Esophagus squamous epithelium (tissue), 5 donors: ENCODE results near the gene EDC3. TPM values are rescaled to one million over a fixed set of nuclear protein-coding genes. Genes with fewer than 3 reads are reported as not detected.

ENCODE experiments used
- DNase-seq: peaks from one replicate; lab custom pipeline; 2025; lab: John Stamatoyannopoulos, UW
- H3K27ac ChIP-seq, 4 donors: fragments of 200-600 bp; sonication (generic); one replicate each; pipeline ENCODE4 v1.5.1; 2016 to 2019; ENCODE audit warnings: mild to moderate bottlenecking in 1 of 4
- H3K27me3 ChIP-seq, 4 donors: fragments of 200-600 bp; sonication (generic); 1 replicate in 3 of 4; 2 replicates in 1 of 4; pipeline versions ENCODE4 v1.5.1 to v1.6.0; 2017 to 2021; ENCODE audit warnings: antibody characterized with exemption in 1 of 4
- H3K36me3 ChIP-seq, 3 donors: fragments of 200-600 bp; sonication (generic); one replicate each; pipeline ENCODE4 v1.5.1; 2016 to 2019
- H3K4me1 ChIP-seq, 3 donors: fragments of 200-600 bp; sonication (generic); one replicate each; pipeline ENCODE4 v1.5.1; 2017 to 2019
- H3K4me3 ChIP-seq, 4 donors: fragments of 200-600 bp; sonication (generic); 1 replicate in 3 of 4; 2 replicates in 1 of 4; pipeline ENCODE4 v1.5.1; 2016 to 2019; ENCODE audit warnings: mild to moderate bottlenecking in 2 of 4, moderate library complexity in 1 of 4
- H3K9me3 ChIP-seq, 3 donors: fragments of 200-600 bp; sonication (generic); one replicate each; pipeline ENCODE4 v1.5.1; 2016 to 2019
- CTCF ChIP-seq, 6 experiments: fragments of 450-650 bp in 4 of 6; fragments of 200-600 bp in 2 of 6; sonication (generic) in 2 of 6; IDR thresholded peaks; one replicate each; pipeline ENCODE4 v1.5.1; 2016 to 2019; ENCODE audit warnings: antibody characterized with exemption in 6 of 6, mild to moderate bottlenecking in 4 of 6, moderate library complexity in 4 of 6
- POLR2A ChIP-seq, 4 donors: fragments of 450-650 bp; IDR thresholded peaks; one replicate each; pipeline ENCODE4 v1.6.1; 2017; ENCODE audit warnings: antibody characterized with exemption in 4 of 4, mild to moderate bottlenecking in 4 of 4, moderate library complexity in 3 of 4
- WGBS, 2 donors: methylation state at CpG; one replicate each; pipeline ENCODE4 v1.1.5; 2018; 5-methylcytosine and 5-hydroxymethylcytosine counted together
- intact Hi-C: fragments of 100-400 bp; cut with DNase I; formaldehyde crosslinking; loops from one replicate; pipeline ENCODE4 v1.15.0; 2022
- total RNA-seq, 4 donors: library from RNA; depleted of rRNA; stranded (reverse); fragments of >200 nt; gene quantifications; one replicate each; pipeline ENCODE4 v1.1.0, GENCODE V29; 2016
- donor health status: DM: yes; HTN: yes; CAD: no.

Gene EDC3
- total RNA-seq, 4 donors from 2014 or later = 10.0 to 17.4 (median 13.2) TPM

- DNase-seq = no peak
- Histone ChIP-seq H3K27me3 (no peaks in the 10 kb centered on the region), H3K27ac (no peak overlapping the region), H3K4me3 (no peak overlapping the region), H3K36me3 (peaks cover 0 to 48% (median 6%) of the 10 kb centered on the region in 3 donors), H3K4me1 (peaks cover 0 to 18% (median 11%) of the 10 kb centered on the region in 3 donors), H3K9me3 (no peaks in the 10 kb centered on the region)
- intact Hi-C loops = no loop called here
- TF ChIP-seq CTCF (IDR thresholded peaks at IDR 0.05) (no peak), POLR2A (IDR thresholded peaks at IDR 0.05) (no peak)
- 91 to 94% methylated on average over 4 to 7 of the region's 9 CpGs for WGBS, 2 donors
Observed at GRCh38 chr15:74585857-74586256, 110.0 kb downstream of the EDC3 start.

DNA sequence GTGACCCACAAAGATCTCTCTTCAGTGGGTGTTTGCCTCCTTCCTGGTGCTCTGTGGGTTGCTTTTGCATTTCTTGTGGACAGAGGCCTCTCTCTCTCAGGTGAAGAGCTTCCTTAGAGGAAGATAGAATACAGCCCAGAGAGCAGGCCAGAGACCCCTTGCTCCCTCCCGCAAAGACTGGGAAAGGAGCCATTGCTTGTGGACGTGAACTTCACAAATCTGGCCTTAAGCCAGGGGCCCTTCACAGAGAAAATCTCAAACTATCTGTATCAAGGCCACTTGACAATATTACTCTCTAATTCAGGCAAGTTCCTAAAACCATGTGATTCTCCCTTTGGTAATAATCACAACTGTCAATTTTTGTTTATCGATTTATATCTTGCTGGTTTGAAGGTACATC is 110.6 kb downstream of the EDC3 start:
- intact Hi-C loops = no loop called here
- TF ChIP-seq CTCF (IDR thresholded peaks at IDR 0.05) (no peak), POLR2A (IDR thresholded peaks at IDR 0.05) (no peak)
- Histone ChIP-seq H3K36me3 (peaks cover 0 to 42% (median 3%) of the 10 kb centered on the region in 3 donors), H3K4me1 (peaks cover 0 to 20% (median 11%) of the 10 kb centered on the region in 3 donors), H3K4me3 (no peak overlapping the region), H3K9me3 (no peaks in the 10 kb centered on the region), H3K27ac (no peak overlapping the region), H3K27me3 (no peaks in the 10 kb centered on the region)
- no peak for DNase-seq
- WGBS, 2 donors = 47 to 65% methylated on average over 3 of the region's 3 CpGs

- no peak for TF ChIP-seq POLR2A (IDR thresholded peaks at IDR 0.05)
- no peak for TF ChIP-seq CTCF (IDR thresholded peaks at IDR 0.05)
- peaks cover 0 to 41% (median 0%) of the 10 kb centered on the region in 3 donors for H3K36me3 ChIP-seq
- H3K4me1 ChIP-seq = peaks cover 0 to 20% (median 11%) of the 10 kb centered on the region in 3 donors
- no peak for DNase-seq
- H3K27ac ChIP-seq = no peak overlapping the region
- WGBS, 2 donors = 80 to 88% methylated on average over 2 to 4 of the region's 4 CpGs
- no peaks in the 10 kb centered on the region for H3K27me3 ChIP-seq
- no peak overlapping the region for H3K4me3 ChIP-seq
- no peaks in the 10 kb centered on the region for H3K9me3 ChIP-seq
- intact Hi-C loops = no loop called here
Observed at GRCh38 chr15:74584779-74585178, 111.0 kb downstream of the EDC3 start.

DNA sequence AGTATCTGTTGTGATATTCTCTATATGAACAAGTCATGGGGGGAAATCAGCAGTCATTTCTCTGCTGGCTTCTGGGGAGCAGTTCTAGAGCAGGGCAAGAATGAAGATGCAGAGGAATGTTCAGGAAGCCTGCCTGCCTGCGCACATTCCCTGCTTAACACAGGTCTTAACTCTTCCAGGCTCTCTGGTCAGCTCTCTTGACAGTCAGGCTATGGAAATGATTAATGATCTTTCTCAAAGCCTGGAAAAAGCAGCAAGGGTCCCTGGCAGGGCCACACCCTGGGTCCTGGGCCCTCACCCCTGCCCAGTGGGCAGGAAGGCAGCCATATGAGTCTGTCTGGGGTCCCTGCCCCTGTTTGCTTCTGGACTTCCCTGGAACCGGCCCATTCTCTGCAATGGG is 111.6 kb downstream of the EDC3 start:
- no peak overlapping the region for H3K4me3 ChIP-seq
- WGBS, 2 donors = 94 to 100% methylated on average over 1 to 2 of the region's 2 CpGs
- H3K27me3 ChIP-seq = no peaks in the 10 kb centered on the region
- peaks cover 0 to 17% (median 9%) of the 10 kb centered on the region in 3 donors for H3K4me1 ChIP-seq
- peaks cover 0 to 46% (median 0%) of the 10 kb centered on the region in 3 donors for H3K36me3 ChIP-seq
- H3K27ac ChIP-seq = no peak overlapping the region
- H3K9me3 ChIP-seq = no peaks in the 10 kb centered on the region
- TF ChIP-seq POLR2A (IDR thresholded peaks at IDR 0.05) (no peak), CTCF (IDR thresholded peaks at IDR 0.05) (no peak)
- intact Hi-C loops = no loop called here
- no peak for DNase-seq

Other genes with a start within 250 kb of the EDC3 start
- 10 to 100 TPM; 31.2 to 44.0 (median 35.2) TPM for gene UBL7, start 234.9 kb downstream of the EDC3 start, total RNA-seq
- 10 to 100 TPM in 1 of 4 donors, 1 to 10 TPM in 3; 4.5 to 11.6 (median 6.4) TPM for gene ARID3B, start 154.8 kb downstream of the EDC3 start, total RNA-seq
- gene CLK3, start 80.2 kb downstream of the EDC3 start, total RNA-seq = 100 to 1,000 TPM in 1 of 4 donors, 10 to 100 TPM in 3; 46.8 to 105 (median 58.0) TPM
- 1 to 10 TPM in 1 of 4 donors, under 1 TPM in 1, not detected in 2; 0.18 to 1.1 TPM for gene CYP1A1, start 29.5 kb upstream of the EDC3 start, total RNA-seq
- gene CYP1A2, start 52.8 kb upstream of the EDC3 start, total RNA-seq = not detected
- gene CSK, start 86.1 kb upstream of the EDC3 start, total RNA-seq = 100 to 1,000 TPM in 1 of 4 donors, 10 to 100 TPM in 3; 30.6 to 130 (median 45.2) TPM
- gene LMAN1L, start 116.8 kb upstream of the EDC3 start, total RNA-seq = under 1 TPM in 1 of 4 donors, not detected in 3; 0.18 TPM
- gene CPLX3, start 130.6 kb upstream of the EDC3 start, total RNA-seq = under 1 TPM in 1 of 4 donors, not detected in 3; 0.11 TPM
- gene ULK3, start 147.1 kb upstream of the EDC3 start, total RNA-seq = 100 to 1,000 TPM in 1 of 4 donors, 10 to 100 TPM in 3; 53.3 to 113 (median 60.9) TPM
- 100 to 1,000 TPM in 1 of 4 donors, 10 to 100 TPM in 3; 65.8 to 131 (median 88.7) TPM for gene SCAMP2, start 177.3 kb upstream of the EDC3 start, total RNA-seq
- gene MPI, start 194.0 kb upstream of the EDC3 start, total RNA-seq = 10 to 100 TPM; 26.5 to 51.9 (median 47.9) TPM
- gene FAM219B, start 210.8 kb upstream of the EDC3 start, total RNA-seq = 10 to 100 TPM; 29.3 to 71.8 (median 45.4) TPM
- 100 to 1,000 TPM; 110 to 197 (median 172) TPM for gene COX5A, start 242.0 kb upstream of the EDC3 start, total RNA-seq